ENCODE results near the gene RNASEL. TPM values are rescaled to one million over a fixed set of nuclear protein-coding genes. Genes with fewer than 3 reads are reported as not detected.

The RNASEL gene
- total RNA-seq, 1 experiment from 2014 or later, result 1.2 TPM

- in situ Hi-C loops (cut with HindIII; ENCODE audit: low pct_unique_long_range_greater_than_20kb, low sequenced_read_pairs), result no loop called here
- Histone ChIP-seq H3K9me3 (ENCODE audit: control insufficient read depth, insufficient read depth, low read depth, low read length) (no peaks in the 10 kb centered on the region), H3K27me3 (ENCODE audit: control insufficient read depth, insufficient read depth, low read length) (peaks cover 11% of the 10 kb centered on the region), H3K4me3 (ENCODE audit: low read depth in 2 of 2, low read length in 2 of 2) (no peak overlapping the region), H3K27ac (ENCODE audit: low read length) (no peak overlapping the region), H3K4me1 (ENCODE audit: control insufficient read depth, insufficient read depth, low read length) (no peaks in the 10 kb centered on the region), H3K36me3 (ENCODE audit: control insufficient read depth, insufficient read depth, low read length) (no peaks in the 10 kb centered on the region; the same call in 1 of the 2 replicates)
- TF ChIP-seq POLR2AphosphoS5 (IDR thresholded peaks at IDR 0.05; ENCODE audit: low read depth, low read length), result no peak
- TF ChIP-seq REST (IDR thresholded peaks at IDR 0.05; ENCODE audit: insufficient read depth in 1 of 2, low read depth in 2 of 2, low read length in 1 of 2), result no peak
- no peak for TF ChIP-seq TCF7L2 (IDR thresholded peaks at IDR 0.05; ENCODE audit: low read depth, low read length)
- TF ChIP-seq CTCF (IDR thresholded peaks at IDR 0.05), result no peak
- TF ChIP-seq SIN3A (IDR thresholded peaks at IDR 0.05; ENCODE audit: borderline replicate concordance, insufficient read depth, low read depth, low read length), result no peak
- DNase-seq (ENCODE audit: low read depth, low spot score) (no peak), ATAC-seq (no peak)
- POLR2A ChIA-PET, result no interaction called here
- no TSS peak for BruUV-seq (replicated peaks)
- CTCF ChIA-PET, result interaction anchor here (0.9 to 1.3 kb wide), 2 partner anchors 154 to 185 kb away, joined by 3 to 4 read pairs; no protein-coding TSS in a partner anchor
- intact Hi-C loops (cut with micrococcal nuclease; ENCODE audit: unreplicated experiment), result loop anchor here (1.0 kb wide), 1 partner anchor 182 kb away; no protein-coding TSS in a partner anchor
Measured at GRCh38 chr1:182601913-182602312, 12.9 kb upstream of the RNASEL start.

- CTCF ChIA-PET, result interaction anchor here (0.7 to 1.3 kb wide), 6 partner anchors 155 to 237 kb away, joined by 3 to 6 read pairs (median 4); no protein-coding TSS in a partner anchor
- BruUV-seq (replicated peaks), result no TSS peak
- in situ Hi-C loops (cut with HindIII; ENCODE audit: low pct_unique_long_range_greater_than_20kb, low sequenced_read_pairs) (no loop called here), intact Hi-C loops (cut with micrococcal nuclease; ENCODE audit: unreplicated experiment) (loop anchor here (1.0 kb wide), 1 partner anchor 183 kb away; no protein-coding TSS in a partner anchor)
- POLR2A ChIA-PET, result no interaction called here
- peak; percentile 49 for ATAC-seq
- peak; percentile 22 for DNase-seq (ENCODE audit: low read depth, low spot score)
- Histone ChIP-seq H3K27ac (ENCODE audit: low read length) (no peak overlapping the region), H3K27me3 (ENCODE audit: control insufficient read depth, insufficient read depth, low read length) (peaks cover 11% of the 10 kb centered on the region), H3K36me3 (ENCODE audit: control insufficient read depth, insufficient read depth, low read length) (no peaks in the 10 kb centered on the region; the same call in 1 of the 2 replicates), H3K4me1 (ENCODE audit: control insufficient read depth, insufficient read depth, low read length) (no peaks in the 10 kb centered on the region), H3K9me3 (ENCODE audit: control insufficient read depth, insufficient read depth, low read depth, low read length) (no peaks in the 10 kb centered on the region), H3K4me3 (ENCODE audit: low read depth in 2 of 2, low read length in 2 of 2) (no peak overlapping the region)
- TF ChIP-seq POLR2AphosphoS5 (IDR thresholded peaks at IDR 0.05; ENCODE audit: low read depth, low read length), result no peak
- TF ChIP-seq CTCF (IDR thresholded peaks at IDR 0.05), result peak; percentile 81
Measured at GRCh38 chr1:182601416-182601786, 12.3 kb upstream of the RNASEL start.

Data from Panc1 (cell line).